Progenitor cell of endocrine pancreas (in vitro differentiated cells): Measurements from ENCODE around the gene MINDY3. TPM values are rescaled to one million over a fixed set of nuclear protein-coding genes. Genes with fewer than 3 reads are reported as not detected.
"Not testable (repeated sequence)": the region's sequence is repeated elsewhere in the genome, so short reads cannot be mapped to it uniquely, and the experiment has no call there.

Experiments
- DNase-seq: peaks from one replicate; pipeline ENCODE4 v3.0.0; 2021; ENCODE audit warnings: low spot score; ENCODE audit not compliant: unreplicated experiment
- H3K27ac Mint-ChIP-seq: 2 replicates; pipeline ENCODE4 v1.8.0; 2021; ENCODE audit warnings: mild to moderate bottlenecking, moderate library complexity, mixed read lengths
- H3K27me3 Mint-ChIP-seq: 2 replicates; pipeline ENCODE4 v1.8.0; 2021; ENCODE audit warnings: mixed read lengths
- H3K36me3 Mint-ChIP-seq: 2 replicates; pipeline ENCODE4 v1.8.0; 2022; ENCODE audit warnings: mixed read lengths; ENCODE audit not compliant: insufficient read depth
- H3K4me1 Mint-ChIP-seq: 2 replicates; pipeline ENCODE4 v1.8.0; 2021; ENCODE audit warnings: low read depth, mixed read lengths
- H3K4me3 Mint-ChIP-seq: 2 replicates; pipeline ENCODE4 v1.8.0; 2021; ENCODE audit warnings: low read depth, mild to moderate bottlenecking, moderate library complexity, mixed read lengths
- H3K9me3 Mint-ChIP-seq: 2 replicates; pipeline ENCODE4 v1.8.0; 2021; ENCODE audit warnings: low read depth, mixed read lengths
- total RNA-seq: library from RNA; stranded (reverse); gene quantifications from 2 replicates; pipeline ENCODE4 v1.2.1, GENCODE V29; 2021
- TF ChIP-seq, protein P1 (sequence below): fragments of 200-600 bp; sonication (generic); IDR thresholded peaks from one replicate; pipeline ENCODE4 v1.5.0; 2021; ENCODE audit warnings: antibody characterized with exemption, mild to moderate bottlenecking; ENCODE audit not compliant: unreplicated experiment

The MINDY3 gene
- total RNA-seq, 1 donor from 2014 or later = 26.2 TPM

DNA sequence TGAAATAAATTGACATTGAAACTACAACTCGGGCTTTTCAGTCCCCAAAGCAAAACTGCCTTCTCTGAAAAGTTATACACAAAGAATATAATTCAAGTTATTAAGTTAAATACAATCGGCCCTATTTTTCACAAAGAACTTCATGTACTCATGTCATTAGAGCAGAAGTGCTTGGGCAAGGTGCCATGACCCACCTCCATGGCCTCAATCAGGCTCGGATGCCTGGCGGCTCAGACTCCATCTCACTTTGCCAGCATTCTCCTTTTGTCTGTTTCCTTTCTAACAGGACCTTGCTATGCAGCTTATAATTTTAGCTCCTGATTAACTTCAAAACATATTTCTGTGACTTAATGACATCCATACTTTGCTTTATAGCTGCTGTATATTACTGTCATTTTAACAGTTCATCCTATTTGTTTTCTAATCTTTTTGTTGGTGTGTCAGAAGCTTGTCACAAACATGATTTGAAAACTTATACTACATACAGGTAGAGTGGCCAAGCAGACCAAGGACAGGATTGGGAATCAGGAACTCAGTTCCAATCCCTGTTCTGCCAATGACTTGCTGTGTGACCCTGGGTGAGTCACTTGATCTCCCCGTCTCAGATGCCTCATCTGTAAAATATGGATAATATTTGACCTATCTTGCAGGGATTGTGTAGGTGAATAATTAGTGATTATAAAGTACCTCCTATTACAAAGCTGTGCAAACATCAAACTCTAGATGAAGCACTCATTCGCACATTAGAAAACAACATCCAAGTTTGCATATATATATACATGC, 79.8 kb downstream of the MINDY3 start:
- no peak overlapping the region for H3K4me3 Mint-ChIP-seq
- DNase-seq = no peak
- peaks cover 9% of the 10 kb centered on the region for H3K4me1 Mint-ChIP-seq
- H3K27me3 Mint-ChIP-seq = no peaks in the 10 kb centered on the region
- H3K27ac Mint-ChIP-seq = no peak overlapping the region
- peaks cover 26% of the 10 kb centered on the region for H3K36me3 Mint-ChIP-seq
- TF ChIP-seq, protein P1, sequence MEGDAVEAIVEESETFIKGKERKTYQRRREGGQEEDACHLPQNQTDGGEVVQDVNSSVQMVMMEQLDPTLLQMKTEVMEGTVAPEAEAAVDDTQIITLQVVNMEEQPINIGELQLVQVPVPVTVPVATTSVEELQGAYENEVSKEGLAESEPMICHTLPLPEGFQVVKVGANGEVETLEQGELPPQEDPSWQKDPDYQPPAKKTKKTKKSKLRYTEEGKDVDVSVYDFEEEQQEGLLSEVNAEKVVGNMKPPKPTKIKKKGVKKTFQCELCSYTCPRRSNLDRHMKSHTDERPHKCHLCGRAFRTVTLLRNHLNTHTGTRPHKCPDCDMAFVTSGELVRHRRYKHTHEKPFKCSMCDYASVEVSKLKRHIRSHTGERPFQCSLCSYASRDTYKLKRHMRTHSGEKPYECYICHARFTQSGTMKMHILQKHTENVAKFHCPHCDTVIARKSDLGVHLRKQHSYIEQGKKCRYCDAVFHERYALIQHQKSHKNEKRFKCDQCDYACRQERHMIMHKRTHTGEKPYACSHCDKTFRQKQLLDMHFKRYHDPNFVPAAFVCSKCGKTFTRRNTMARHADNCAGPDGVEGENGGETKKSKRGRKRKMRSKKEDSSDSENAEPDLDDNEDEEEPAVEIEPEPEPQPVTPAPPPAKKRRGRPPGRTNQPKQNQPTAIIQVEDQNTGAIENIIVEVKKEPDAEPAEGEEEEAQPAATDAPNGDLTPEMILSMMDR = no peak
- peaks cover 11% of the 10 kb centered on the region for H3K9me3 Mint-ChIP-seq

GRCh38 chr10:15775513-15775912, 84.8 kb downstream of the MINDY3 start:
- Mint-ChIP-seq H3K36me3 (peaks cover 25% of the 10 kb centered on the region), H3K27me3 (no peaks in the 10 kb centered on the region), H3K4me3 (no peak overlapping the region), H3K27ac (no peak overlapping the region), H3K9me3 (peaks cover 16% of the 10 kb centered on the region), H3K4me1 (no peaks in the 10 kb centered on the region)
- TF ChIP-seq, protein P1 = no peak
- no peak for DNase-seq

- Mint-ChIP-seq H3K36me3 (peaks cover 25% of the 10 kb centered on the region), H3K9me3 (peaks cover 16% of the 10 kb centered on the region)
- H3K4me3 Mint-ChIP-seq, H3K27ac Mint-ChIP-seq, H3K4me1 Mint-ChIP-seq, H3K27me3 Mint-ChIP-seq, DNase-seq: not testable (repeated sequence)
Measured at GRCh38 chr10:15774534-15774933, 85.8 kb downstream of the MINDY3 start.

- Mint-ChIP-seq H3K36me3 (no peaks in the 10 kb centered on the region), H3K4me3 (no peak overlapping the region), H3K4me1 (no peaks in the 10 kb centered on the region), H3K27ac (no peak overlapping the region), H3K27me3 (peaks cover 3% of the 10 kb centered on the region), H3K9me3 (peaks cover 3% of the 10 kb centered on the region)
- TF ChIP-seq, protein P1 = no peak
- DNase-seq = no peak
Measured at GRCh38 chr10:15764892-15765454, 95.3 kb downstream of the MINDY3 start.

DNA sequence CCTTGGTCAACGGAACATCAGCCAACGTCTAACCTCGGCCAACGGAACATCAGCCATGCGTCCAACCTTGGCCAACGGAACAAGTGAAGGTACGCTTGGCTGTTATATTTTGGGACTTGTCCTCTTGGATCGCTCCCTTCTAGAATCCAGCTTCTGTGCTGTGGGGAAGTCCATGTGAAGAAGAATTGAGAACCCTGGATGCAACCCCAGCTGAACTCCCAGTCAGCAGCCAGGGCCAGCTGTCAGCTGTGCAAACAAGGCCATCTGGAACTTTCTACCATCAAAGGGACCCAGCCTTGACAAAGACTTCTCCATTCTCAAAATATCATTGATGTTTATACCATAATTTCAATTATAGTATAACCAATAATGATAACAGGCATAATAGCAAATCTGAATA, 97.3 kb downstream of the MINDY3 start:
- no peak for DNase-seq
- Mint-ChIP-seq H3K27ac (no peak overlapping the region), H3K36me3 (no peaks in the 10 kb centered on the region), H3K4me3 (no peak overlapping the region), H3K9me3 (peaks cover 3% of the 10 kb centered on the region), H3K4me1 (no peaks in the 10 kb centered on the region), H3K27me3 (peaks cover 18% of the 10 kb centered on the region)
- TF ChIP-seq, protein P1 = no peak

GRCh38 chr10:15762239-15762638, 98.1 kb downstream of the MINDY3 start:
- H3K36me3 Mint-ChIP-seq = not testable (repeated sequence)

GRCh38 chr10:15761224-15761623, 99.1 kb downstream of the MINDY3 start:
- not testable (repeated sequence) for H3K4me3 Mint-ChIP-seq, H3K9me3 Mint-ChIP-seq, H3K27ac Mint-ChIP-seq, H3K4me1 Mint-ChIP-seq, H3K36me3 Mint-ChIP-seq, DNase-seq
- H3K27me3 Mint-ChIP-seq = peaks cover 24% of the 10 kb centered on the region

More at GRCh38 chr10:15762239-15762638, 98.1 kb downstream of the MINDY3 start:
- not testable (repeated sequence) for H3K4me3 Mint-ChIP-seq, H3K9me3 Mint-ChIP-seq, H3K27ac Mint-ChIP-seq, H3K4me1 Mint-ChIP-seq, DNase-seq
- peaks cover 18% of the 10 kb centered on the region for H3K27me3 Mint-ChIP-seq
